Lung (tissue), 12 donors: ENCODE measurements around the gene ERLEC1. TPM values are rescaled to one million over a fixed set of nuclear protein-coding genes. Genes with fewer than 3 reads are reported as not detected.

Experiments
- ATAC-seq: fragments of 200-7000 bp; cut with Tn5 transposase; one replicate; pipeline ENCODE4 v1.9.1; 2020; ENCODE audit warnings: moderate number of reproducible peaks; ENCODE audit not compliant: insufficient read depth, low FRiP score
- DNase-seq, 3 donors: peaks; one replicate each; pipeline ENCODE4 v3.0.0-alpha.2; 2013 to 2017
- H3K27ac ChIP-seq, 2 donors: one replicate each; pipeline ENCODE4 v1.5.1; 2013; ENCODE audit warnings: mild to moderate bottlenecking in 2 of 2, moderate library complexity in 2 of 2, control low read depth in 1 of 2, inconsistent platforms in 1 of 2, low read depth in 1 of 2, low read length in 1 of 2
- H3K27me3 ChIP-seq, 3 donors: one replicate each; pipeline ENCODE4 v1.5.1; 2013; ENCODE audit warnings: low read length in 2 of 3; ENCODE audit not compliant: control insufficient read depth in 3 of 3, insufficient read depth in 3 of 3
- H3K36me3 ChIP-seq, 4 donors: one replicate each; pipeline ENCODE4 v1.5.1; 2013; ENCODE audit warnings: low read length in 4 of 4, mild to moderate bottlenecking in 1 of 4, moderate library complexity in 1 of 4; ENCODE audit not compliant: control insufficient read depth in 4 of 4, insufficient read depth in 4 of 4
- H3K4me1 ChIP-seq, 5 donors: one replicate each; pipeline ENCODE4 v1.5.1; 2013; ENCODE audit warnings: low read length in 5 of 5, mild to moderate bottlenecking in 2 of 5, moderate library complexity in 1 of 5; ENCODE audit not compliant: control insufficient read depth in 5 of 5, insufficient read depth in 5 of 5
- H3K4me3 ChIP-seq: one replicate; pipeline ENCODE4 v1.5.1; 2013; ENCODE audit warnings: mild to moderate bottlenecking, control low read depth, moderate library complexity
- H3K9ac ChIP-seq, 2 donors: one replicate each; pipeline ENCODE4 v1.5.1; 2013; ENCODE audit warnings: low read length in 2 of 2, control low read depth in 1 of 2; ENCODE audit not compliant: insufficient read depth in 1 of 2
- H3K9me3 ChIP-seq, 4 donors: one replicate each; pipeline ENCODE4 v1.5.1; 2013; ENCODE audit warnings: low read length in 3 of 4, mild to moderate bottlenecking in 1 of 4, moderate library complexity in 1 of 4; ENCODE audit not compliant: control insufficient read depth in 4 of 4, insufficient read depth in 3 of 4
- WGBS, 2 donors: extraction: QIAGEN DNeasy Blood & Tissue Kit; methylation state at CpG; one replicate each; pipeline ENCODE4 v1.1.7; 2013; 5-methylcytosine and 5-hydroxymethylcytosine counted together
- polyA plus RNA-seq, 2 donors: library from polyadenylated mRNA; stranded (reverse); fragments of 200-250 nt; gene quantifications; one replicate each; pipeline ENCODE4 v1.2.1, GENCODE V29; 2013
- total RNA-seq, 2 donors: library from RNA; depleted of rRNA in 1 of 2; stranded (reverse); fragments of >200 nt in 1 of 2; gene quantifications; one replicate each; pipeline ENCODE4 v1.2.1, GENCODE V29; 2014 to 2021
- TF ChIP-seq, protein P1 (sequence below): IDR thresholded peaks from 2 replicates; pipeline ENCODE4 v1.5.1; 2012; ENCODE audit warnings: mild to moderate bottlenecking; ENCODE audit errors: control extremely low read depth, extremely low read depth
- donor health status: control.
- donor health status: control.
- donor health status: Bipolar disorder and iron deficiency.
- donor health status: healthy.
- donor health status: DM: yes; HTN: yes; CAD: no.

The ERLEC1 gene
- total and polyA plus RNA-seq, 4 donors: 39.8 to 64.7 (median 56.3) TPM

DNA sequence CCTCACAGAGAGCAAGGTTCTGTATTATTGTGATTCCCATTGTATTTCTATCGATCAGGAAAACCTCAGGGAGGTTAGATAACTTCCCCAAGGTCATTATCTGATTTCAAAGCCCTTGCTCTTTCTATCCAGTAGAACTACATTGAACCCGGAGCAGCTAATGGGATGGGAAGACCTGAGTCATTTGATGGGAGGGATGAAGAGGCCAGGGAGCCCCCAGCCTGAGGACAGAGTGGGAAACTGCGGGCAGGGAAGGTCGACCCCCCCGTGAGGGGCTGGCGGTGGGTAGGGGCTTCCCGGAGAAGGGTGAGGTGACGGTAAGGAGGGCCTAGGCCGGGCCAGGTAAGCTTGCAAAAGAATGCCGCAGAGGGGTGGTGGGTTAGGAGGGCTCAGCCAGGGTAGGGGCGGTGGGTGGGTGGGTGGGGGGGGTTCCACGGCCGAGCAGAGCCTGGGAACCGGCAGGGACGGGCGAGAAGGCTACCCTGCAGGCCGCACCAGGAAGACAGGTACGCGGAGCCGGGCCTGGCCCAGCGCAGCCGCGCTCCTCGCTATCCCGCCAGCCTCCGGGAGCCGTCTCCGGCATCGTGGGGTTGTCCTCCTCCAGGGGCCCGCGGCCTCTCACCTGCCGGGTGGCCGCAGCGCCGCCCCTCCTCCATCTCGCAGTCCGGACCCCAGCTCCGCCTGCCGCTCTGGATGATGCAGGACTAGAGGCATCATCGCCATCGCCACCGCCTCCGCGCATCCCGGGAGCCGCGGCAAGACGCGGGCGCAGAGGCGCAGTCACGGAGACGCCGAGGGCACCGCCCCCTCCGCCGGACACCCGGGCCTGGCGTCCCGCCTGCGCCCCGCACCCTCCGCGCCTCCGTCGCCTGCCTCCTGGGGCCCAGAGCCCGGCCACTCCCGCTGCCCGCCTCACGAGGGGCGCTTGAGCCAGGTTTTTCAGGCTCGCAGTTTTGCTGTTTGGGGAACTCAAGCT lies 72.7 kb downstream of the ERLEC1 start, which contains the start of gene GPR75:
Gene GPR75, minus strand, starts transcription at position 762 of the 976 bp plus-strand sequence. CDS start 5,211 bp downstream, outside the sequence.
- H3K36me3 ChIP-seq: peaks cover 0 to 7% (median 5%) of the 10 kb centered on the region in 4 donors
- no peak within 1 kb of the TSS for H3K27ac ChIP-seq
- ATAC-seq: no peak
- H3K27me3 ChIP-seq: no peaks in the 10 kb centered on the region
- WGBS, 2 donors: 60 to 66% methylated on average over 71 to 72 of the region's 72 CpGs
- DNase-seq: peak; percentile 40 to 62 (median 62)
- H3K4me3 ChIP-seq: peak within 1 kb of the TSS; percentile 1
- no peaks in the 10 kb centered on the region for H3K9me3 ChIP-seq
- H3K9ac ChIP-seq: peak within 1 kb of the TSS in 1 of 2 donors; percentile 83
- TF ChIP-seq, protein P1, sequence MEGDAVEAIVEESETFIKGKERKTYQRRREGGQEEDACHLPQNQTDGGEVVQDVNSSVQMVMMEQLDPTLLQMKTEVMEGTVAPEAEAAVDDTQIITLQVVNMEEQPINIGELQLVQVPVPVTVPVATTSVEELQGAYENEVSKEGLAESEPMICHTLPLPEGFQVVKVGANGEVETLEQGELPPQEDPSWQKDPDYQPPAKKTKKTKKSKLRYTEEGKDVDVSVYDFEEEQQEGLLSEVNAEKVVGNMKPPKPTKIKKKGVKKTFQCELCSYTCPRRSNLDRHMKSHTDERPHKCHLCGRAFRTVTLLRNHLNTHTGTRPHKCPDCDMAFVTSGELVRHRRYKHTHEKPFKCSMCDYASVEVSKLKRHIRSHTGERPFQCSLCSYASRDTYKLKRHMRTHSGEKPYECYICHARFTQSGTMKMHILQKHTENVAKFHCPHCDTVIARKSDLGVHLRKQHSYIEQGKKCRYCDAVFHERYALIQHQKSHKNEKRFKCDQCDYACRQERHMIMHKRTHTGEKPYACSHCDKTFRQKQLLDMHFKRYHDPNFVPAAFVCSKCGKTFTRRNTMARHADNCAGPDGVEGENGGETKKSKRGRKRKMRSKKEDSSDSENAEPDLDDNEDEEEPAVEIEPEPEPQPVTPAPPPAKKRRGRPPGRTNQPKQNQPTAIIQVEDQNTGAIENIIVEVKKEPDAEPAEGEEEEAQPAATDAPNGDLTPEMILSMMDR: no peak
- peaks cover 0 to 4% (median 0%) of the 10 kb centered on the region in 5 donors for H3K4me1 ChIP-seq

GRCh38 chr2:53861824-53862223 lies 75.0 kb downstream of the ERLEC1 start:
- TF ChIP-seq, protein P1: no peak
- no peaks in the 10 kb centered on the region for H3K27me3 ChIP-seq
- H3K36me3 ChIP-seq: peaks cover 10 to 23% (median 13%) of the 10 kb centered on the region in 4 donors
- no peaks in the 10 kb centered on the region for H3K9me3 ChIP-seq
- WGBS, 2 donors: 95% methylated on average over 5 of the region's 5 CpGs
- no peak overlapping the region for H3K27ac ChIP-seq
- ATAC-seq (no peak), DNase-seq (no peak)
- no peak overlapping the region for H3K9ac ChIP-seq
- peaks cover 0 to 4% (median 0%) of the 10 kb centered on the region in 5 donors for H3K4me1 ChIP-seq
- no peak overlapping the region for H3K4me3 ChIP-seq

DNA sequence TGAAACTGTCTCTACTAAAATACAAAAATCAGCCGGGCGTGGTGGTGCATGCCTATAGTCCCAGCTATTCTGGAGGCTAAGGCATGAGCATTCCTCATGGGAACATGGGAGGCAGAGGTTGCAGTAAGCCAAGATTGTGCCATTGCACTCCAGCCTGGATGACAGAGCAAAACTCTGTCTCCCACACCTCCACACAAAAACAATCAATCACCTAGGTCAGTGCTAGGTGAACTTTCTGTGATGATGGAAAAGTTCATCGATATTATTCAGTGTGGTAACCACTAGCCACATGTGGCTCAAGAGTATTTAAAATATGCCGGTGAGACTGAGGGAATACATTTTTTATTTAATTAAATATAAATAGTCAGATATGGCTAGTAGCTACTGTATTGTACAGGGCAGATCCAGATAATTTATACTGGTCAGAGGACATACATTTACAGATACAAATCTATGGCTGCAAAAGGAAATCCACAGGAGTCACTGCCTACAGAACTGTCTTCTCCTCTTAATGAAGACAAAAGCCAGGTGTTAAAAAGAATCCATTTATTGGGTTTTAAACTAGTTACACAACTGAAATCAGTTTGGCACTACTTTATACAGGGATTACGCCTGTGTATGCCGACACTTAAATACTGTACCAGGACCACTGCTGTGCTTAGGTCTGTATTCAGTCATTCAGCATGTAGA lies 76.8 kb downstream of the ERLEC1 start:
- no peak overlapping the region for H3K27ac ChIP-seq
- ATAC-seq: no peak
- no peaks in the 10 kb centered on the region for H3K9me3 ChIP-seq
- H3K9ac ChIP-seq: no peak overlapping the region
- 95 to 97% methylated on average over 6 of the region's 6 CpGs for WGBS, 2 donors
- DNase-seq: no peak
- TF ChIP-seq, protein P1: no peak
- H3K4me3 ChIP-seq: no peak overlapping the region
- H3K36me3 ChIP-seq: peaks cover 10 to 26% (median 18%) of the 10 kb centered on the region in 4 donors
- H3K4me1 ChIP-seq: peaks cover 0 to 4% (median 0%) of the 10 kb centered on the region in 5 donors
- no peaks in the 10 kb centered on the region for H3K27me3 ChIP-seq
